ACC112 (cell line): ENCODE results near the gene MTFP1.

Experiments used
- H2AFZ ChIP-seq: fragments of 200-600 bp; sonication (generic); one replicate; pipeline ENCODE4 v1.6.0; 2017; ENCODE audit warnings: antibody characterized with exemption, low read length; ENCODE audit not compliant: unreplicated experiment
- H3K27ac ChIP-seq: fragments of 200-600 bp; sonication (generic); 2 replicates; pipeline ENCODE4 v1.5.1; 2014; ENCODE audit warnings: low read depth, mild to moderate bottlenecking, antibody characterized with exemption, low read length, moderate library complexity
- H3K27me3 ChIP-seq: fragments of 200-600 bp; sonication (generic); 2 replicates; pipeline ENCODE4 v1.6.1; 2014; ENCODE audit warnings: mild to moderate bottlenecking, antibody characterized with exemption, low read length, moderate library complexity, mixed read lengths; ENCODE audit not compliant: insufficient read depth
- H3K36me3 ChIP-seq: fragments of 200-600 bp; sonication (generic); 2 replicates; pipeline ENCODE4 v1.6.1; 2016; ENCODE audit warnings: mild to moderate bottlenecking, antibody characterized with exemption, low read length, moderate library complexity, mixed read lengths; ENCODE audit not compliant: insufficient read depth
- H3K4me1 ChIP-seq: fragments of 200-600 bp; sonication (generic); one replicate; pipeline ENCODE4 v1.6.1; 2016; ENCODE audit warnings: low read length, mixed read lengths; ENCODE audit not compliant: insufficient read depth, unreplicated experiment, control insufficient read depth
- H3K4me3 ChIP-seq: fragments of 200-600 bp; sonication (generic); 2 replicates; pipeline ENCODE4 v1.5.1; 2014; ENCODE audit warnings: mild to moderate bottlenecking, low read depth, low read length
- H3K79me2 ChIP-seq: fragments of 200-600 bp; sonication (generic); one replicate; pipeline ENCODE4 v1.6.0; 2016; ENCODE audit warnings: low read length; ENCODE audit not compliant: control insufficient read depth, unreplicated experiment, insufficient read depth

Gene MTFP1

DNA sequence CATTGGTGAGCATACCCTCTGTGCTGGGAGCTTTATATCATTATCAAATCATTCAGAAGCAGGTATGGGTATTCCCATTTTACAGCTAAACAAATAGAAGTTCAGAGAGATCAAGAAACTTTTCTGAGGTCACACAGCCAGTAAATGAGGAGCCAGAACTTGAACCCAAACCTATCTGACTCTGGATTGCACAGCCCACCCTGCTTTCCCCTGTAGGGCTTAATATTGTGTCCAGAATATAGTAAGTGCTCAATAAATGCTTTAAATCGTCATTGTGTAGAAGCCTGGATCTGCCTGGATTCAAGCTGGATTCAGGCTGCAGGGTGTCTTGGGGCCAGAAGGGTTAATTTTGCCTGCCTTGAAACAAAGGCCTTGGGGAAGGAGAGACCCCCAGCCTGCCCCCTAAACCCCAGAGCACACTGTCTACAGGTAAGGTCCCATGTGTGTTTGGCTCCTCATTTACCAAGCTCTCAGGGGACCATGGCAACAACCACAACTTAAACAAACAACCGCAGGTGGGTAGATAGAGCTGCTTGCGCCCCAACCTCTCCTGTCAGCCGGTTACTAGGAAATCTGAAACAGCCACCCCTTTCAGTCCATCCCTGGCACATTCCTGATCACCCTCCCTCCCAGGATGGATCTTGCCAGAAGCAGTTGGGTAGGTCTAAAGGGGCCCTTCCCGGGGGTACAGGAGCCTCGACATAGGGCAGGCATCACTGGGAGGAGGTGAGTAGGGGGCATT lies 49.3 kb downstream of the MTFP1 start:
- no peaks in the 10 kb centered on the region for H3K36me3 ChIP-seq
- H2AFZ ChIP-seq = no peak overlapping the region
- H3K27ac ChIP-seq = no peak overlapping the region
- H3K4me1 ChIP-seq = no peaks in the 10 kb centered on the region
- no peaks in the 10 kb centered on the region for H3K79me2 ChIP-seq
- no peak overlapping the region for H3K4me3 ChIP-seq
- H3K27me3 ChIP-seq = peaks cover 18% of the 10 kb centered on the region
